Measurements from ENCODE around the gene MRNIP.
"Not testable (repeated sequence)": the region's sequence is repeated elsewhere in the genome, so short reads cannot be mapped to it uniquely, and the experiment has no call there.

MRNIP gene

DNA sequence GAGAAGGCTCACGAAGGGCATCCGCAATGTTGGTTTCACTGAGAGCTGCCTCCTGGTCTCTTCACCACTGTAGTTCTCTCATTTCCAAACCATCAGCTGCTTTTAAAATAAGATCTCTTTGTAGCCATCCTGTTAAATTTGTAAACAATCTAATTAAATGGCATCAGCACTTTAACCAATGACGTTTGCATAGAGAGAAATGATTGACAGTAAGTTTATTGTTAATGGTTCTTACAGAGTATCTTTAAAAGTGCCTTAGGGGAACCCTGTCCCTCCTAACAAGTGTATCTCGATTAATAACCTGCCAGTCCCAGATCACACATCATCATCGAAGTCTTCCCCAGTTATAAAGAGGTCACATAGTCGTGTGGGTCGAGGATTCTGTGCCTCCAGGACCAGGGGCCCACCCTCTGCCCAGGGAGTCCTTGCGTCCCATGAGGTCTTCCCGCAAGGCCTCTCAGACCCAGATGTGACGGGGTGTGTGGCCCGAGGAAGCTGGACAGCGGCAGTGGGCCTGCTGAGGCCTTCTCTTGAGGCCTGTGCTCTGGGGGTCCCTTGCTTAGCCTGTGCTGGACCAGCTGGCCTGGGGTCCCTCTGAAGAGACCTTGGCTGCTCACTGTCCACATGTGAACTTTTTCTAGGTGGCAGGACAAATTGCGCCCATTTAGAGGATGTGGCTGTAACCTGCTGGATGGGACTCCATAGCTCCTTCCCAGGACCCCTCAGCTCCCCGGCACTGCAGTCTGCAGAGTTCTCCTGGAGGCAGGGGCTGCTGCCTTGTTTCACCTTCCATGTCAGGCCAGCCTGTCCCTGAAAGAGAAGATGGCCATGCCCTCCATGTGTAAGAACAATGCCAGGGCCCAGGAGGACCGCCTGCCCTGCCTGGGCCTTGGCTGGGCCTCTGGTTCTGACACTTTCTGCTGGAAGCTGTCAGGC lies 21.3 kb downstream of the MRNIP start:
- DNase-seq: no peak

DNA sequence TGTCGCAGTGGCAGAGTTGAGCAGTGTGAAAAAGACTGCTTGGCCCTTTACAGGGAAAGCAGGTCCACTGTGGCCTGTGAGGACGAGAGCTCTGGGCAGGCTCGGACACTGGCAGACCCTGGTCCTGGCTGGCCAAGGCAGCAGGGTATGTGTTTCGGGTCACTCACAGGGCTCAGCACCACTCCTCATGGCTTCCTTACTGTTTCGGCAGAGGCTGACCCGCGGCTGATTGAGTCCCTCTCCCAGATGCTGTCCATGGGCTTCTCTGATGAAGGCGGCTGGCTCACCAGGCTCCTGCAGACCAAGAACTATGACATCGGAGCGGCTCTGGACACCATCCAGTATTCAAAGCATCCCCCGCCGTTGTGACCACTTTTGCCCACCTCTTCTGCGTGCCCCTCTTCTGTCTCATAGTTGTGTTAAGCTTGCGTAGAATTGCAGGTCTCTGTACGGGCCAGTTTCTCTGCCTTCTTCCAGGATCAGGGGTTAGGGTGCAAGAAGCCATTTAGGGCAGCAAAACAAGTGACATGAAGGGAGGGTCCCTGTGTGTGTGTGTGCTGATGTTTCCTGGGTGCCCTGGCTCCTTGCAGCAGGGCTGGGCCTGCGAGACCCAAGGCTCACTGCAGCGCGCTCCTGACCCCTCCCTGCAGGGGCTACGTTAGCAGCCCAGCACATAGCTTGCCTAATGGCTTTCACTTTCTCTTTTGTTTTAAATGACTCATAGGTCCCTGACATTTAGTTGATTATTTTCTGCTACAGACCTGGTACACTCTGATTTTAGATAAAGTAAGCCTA lies 22.2 kb downstream of the MRNIP start:
- DNase-seq: no peak

DNA sequence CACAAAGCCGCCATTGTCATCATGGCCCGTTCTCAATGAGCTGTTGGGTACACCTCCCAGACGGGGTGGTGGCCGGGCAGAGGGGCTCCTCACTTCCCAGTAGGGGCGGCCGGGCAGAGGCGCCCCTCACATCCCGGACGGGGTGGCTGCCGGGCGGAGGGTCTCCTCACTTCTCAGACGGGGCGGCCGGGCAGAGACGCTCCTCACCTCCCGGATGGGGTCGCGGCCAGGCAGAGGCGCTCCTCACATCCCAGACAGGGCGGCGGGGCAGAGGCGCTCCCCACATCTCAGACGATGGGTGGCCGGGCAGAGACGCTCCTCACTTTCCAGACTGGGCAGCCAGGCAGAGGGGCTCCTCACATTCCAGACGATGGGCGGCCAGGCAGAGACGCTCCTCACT lies 23.7 kb downstream of the MRNIP start:
- DNase-seq: not testable (repeated sequence)

DNA sequence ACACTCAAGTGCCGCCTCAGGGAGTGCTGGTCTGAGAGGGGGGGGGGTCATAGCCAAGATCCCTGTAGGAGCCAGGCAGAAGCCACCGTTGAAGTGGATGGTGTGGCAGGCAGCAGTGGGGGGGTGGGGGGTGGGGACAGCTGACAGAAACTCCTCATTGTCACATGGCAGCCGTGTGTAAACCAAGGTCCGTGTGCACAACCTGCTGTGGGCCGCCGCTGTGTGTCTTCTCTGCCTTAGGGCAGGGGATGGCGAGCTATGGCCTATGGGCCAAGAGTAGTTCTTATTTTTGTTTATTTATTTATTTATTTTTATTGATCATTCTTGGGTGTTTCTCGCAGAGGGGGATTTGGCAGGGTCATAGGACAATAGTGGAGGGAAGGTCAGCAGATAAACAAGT lies 24.5 kb downstream of the MRNIP start:
- no peak for DNase-seq

DNA sequence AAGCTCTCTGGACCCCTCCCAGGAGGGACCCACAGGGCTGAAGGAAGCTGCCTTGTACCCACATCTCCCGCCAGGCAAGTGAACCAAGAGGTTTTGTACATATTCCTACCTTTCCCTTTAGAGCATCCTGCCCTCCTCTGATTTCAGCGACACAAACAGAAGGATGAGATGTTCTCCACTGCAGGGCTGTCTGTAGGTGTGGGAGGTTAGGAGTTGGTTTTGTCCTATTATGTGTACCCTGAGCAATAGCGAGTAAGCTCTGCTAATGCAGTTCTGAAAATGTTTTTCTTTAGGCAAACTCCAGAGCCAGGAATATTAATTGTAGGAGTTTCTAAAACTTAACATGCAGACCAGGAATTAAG lies 24.9 kb downstream of the MRNIP start:
- DNase-seq: no peak

DNA sequence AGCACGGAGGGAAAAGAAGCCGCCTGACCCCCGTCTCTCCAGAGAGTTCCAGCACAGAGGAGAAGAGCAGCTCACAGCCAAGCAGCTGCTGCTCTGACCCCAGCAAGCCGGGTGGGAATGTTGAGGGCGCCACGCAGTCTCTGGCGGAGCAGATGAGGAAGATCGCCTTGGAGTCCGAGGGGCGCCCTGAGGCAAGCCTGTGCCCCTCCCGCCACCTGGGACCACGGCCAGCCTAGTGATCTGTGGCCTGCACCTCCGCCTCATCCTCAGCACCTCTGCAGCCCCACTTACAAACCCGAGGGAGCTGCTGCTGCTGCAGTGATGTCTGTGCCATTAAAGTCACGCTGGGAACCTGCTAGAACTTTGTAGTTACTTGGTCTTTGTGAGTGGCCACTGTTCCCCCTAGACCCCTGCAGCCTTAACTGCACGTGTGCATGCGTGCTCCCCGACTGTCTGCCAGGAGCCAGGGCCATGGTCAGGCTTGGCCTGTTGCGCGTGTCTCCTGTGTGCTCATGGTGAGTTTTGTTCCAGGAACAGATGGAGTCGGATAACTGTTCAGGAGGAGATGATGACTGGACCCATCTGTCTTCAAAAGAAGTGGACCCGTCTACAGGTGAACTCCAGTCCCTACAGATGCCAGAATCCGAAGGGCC lies 25.4 kb downstream of the MRNIP start:
- DNase-seq: no peak

DNA sequence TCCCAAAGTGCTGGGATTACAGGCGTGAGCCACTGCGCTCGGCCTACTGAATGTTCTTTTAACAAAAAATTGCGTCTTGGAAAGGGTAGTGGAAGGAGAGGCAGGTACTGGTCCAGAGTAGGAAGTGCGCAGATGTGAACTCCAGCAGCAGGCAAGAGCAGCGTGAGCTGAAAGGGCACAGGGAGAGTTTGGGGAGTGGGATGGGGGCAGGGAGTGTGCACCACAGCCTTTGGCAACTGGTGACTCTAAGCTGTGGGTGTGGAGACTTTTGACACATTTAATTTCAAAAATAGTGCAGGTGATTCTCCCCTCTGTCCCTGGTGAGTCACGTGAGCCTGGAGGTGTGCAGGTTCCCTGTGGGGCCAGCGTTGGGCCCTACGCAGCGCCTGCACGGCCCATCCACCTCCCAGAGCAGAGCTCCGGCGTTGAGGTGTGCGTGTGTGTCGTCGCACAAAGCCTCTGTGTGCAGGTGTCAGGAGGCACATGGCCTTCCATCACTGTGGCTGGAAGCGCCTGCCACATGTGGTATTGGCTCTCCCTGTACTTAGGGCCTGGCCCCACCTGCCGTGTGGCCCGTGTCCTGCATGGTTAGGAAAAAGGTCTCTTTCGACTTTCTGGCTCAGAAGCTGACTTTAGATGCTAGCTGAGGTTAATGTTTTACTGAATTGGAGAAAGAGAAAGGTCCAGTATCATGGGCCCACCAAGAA lies 26.4 kb downstream of the MRNIP start:
- DNase-seq: no peak

DNA sequence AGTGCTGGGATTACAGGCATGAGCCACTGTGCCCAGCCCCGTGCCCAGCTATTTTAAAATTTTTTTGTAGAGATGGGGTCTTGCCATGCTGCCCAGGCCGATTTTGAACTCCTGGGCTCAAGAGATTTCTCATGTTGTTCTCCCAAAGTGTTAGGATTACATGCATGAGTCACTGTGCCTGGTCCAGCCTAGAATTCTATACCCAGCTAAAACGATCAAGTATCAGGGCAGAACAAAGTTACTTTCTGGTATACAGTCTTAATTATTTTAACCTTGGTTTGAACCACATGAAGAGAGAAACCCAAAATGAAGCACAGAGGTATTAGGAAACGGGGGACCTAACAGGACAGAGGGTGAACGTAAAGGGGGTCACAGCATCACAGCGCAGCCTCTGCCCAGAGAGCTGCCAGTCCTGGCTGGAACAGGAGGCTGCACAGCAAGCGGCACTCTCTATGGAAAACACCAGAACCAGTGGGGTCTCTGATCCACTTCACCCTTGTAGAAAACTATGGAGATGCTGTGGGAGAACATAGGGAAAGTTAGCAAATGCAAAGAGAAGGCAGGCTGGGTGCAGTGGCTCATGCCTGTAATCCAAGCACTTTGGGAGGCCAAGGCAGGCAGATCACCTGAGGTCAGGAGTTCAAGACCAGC lies 27.7 kb downstream of the MRNIP start:
- no peak for DNase-seq

DNA sequence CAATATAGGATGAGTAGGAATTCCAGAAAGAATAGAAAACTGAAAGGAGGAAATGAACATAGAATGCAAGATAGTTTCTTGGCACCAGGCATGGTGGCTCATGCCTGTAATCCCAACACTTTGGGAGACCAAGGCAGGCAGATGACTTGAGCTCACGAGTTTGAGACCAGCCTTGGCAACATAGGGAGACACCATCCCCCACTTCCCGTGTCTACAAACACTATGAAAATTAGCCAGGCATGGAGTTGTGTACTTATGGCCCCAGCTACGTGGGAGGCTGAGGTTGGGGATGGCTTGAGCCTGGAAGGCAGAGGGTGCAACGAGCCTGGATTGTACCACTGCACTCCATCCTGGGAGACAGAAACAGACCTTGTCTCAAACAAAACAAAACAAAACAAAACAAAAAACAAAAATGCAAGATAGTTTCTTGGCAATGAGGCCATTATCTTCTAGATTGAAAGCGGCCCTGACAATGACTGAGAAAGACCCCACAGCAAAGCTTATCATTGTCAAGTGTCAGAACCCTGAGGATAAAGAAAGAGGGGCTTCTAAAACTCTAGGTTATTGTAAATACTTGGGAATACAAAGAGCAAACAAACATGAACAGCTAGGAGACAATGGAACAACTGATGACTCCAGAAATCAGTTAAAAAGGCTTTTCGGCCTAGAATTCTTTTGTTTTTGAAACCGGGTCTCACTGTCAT lies 28.7 kb downstream of the MRNIP start:
- no peak for DNase-seq

DNA sequence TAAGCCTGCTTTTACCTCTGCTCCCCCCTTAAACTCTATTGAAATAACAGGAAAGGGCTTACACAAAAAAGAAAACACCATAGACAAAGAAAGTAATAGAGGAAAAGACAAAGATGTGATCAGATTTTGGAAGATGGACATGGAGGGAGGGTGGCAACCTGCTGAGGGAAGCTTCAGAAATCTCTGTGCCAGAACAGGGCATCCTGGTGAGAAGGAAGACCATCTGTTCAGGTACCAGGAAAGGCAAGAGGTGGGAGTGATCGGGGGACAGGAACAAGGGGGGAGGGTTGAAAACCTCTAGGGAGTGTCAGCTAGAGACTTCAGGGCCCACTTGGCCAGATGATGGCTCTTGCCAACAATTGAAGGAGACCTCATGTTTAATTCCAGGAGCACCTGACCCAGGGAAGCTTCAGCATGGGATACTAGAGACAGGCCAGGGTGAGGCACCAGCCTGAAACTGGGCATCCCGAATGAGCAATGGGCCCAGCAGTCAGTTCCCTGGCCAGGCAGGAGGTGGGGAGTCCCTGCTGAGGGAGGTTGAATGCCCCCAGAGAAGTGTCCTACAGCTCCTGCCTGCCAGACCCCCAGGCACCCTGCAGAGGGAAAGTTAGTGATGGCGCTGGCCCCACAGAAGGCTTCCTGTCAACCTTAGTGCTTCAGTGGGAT lies 29.7 kb downstream of the MRNIP start:
- DNase-seq: no peak

DNA sequence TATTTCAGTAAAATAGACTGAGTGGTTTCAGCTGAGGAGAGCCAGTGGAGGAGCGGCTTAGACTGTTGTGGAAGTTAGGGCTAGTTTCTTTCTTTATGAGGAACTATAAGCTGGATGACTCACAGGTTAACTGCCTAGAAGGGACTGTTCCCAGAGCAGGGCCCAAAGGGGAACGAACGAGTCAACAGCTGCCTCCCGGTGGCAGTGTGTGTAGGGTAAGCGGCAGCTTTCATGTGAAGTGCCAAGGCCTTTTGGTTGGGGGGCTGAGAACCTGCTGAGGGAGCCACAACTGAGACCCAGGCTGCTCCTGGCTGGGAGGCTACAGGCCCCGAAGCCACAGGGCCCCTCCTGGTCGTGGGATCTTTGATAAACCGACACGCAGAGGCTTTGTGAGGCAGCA lies 30.9 kb downstream of the MRNIP start:
- DNase-seq: no peak

DNA sequence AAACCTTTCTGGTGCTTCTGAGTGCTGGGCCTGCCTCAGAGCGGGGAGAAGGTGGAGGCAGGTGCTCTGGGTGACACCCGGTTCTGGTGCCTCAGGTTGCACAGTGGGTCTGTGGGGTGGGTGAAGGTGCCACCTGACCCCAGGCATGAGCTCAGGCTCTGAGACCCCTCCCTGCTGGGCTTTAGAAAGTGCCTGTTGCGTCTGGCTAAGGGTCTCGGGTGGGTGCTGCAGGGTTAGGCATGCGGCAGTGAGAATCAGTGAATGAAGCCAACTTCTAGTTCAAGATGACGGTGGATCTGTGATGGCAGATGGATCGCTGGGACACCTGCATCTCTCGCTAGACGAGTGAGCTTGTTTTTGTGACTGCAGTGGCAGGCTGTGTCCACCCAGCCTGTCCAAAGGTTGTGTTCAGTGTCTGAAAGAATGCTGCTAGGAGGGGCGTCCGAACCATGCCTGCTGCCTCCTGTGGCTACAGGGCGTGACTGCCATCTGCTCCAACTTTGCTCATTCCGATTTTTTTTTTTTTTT lies 32.9 kb downstream of the MRNIP start:
- DNase-seq: no peak

DNA sequence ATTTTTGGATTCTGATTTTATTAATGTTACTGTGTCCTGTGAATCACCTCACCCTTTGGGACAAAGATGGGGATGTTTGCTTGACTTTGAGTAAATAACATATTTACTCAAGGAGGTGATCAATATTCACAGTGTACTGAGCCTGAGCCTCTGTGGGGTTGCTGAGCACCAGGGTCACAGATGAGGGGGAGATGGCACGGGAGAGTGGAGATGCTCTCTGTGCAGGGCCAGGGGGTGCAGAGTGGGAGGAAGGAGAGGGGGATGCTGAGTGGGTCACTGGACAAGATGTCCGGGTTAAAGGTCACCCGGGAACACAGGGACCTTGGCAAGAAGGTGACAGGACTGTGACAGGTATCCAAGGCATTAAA lies 33.9 kb downstream of the MRNIP start:
- no peak for DNase-seq

DNA sequence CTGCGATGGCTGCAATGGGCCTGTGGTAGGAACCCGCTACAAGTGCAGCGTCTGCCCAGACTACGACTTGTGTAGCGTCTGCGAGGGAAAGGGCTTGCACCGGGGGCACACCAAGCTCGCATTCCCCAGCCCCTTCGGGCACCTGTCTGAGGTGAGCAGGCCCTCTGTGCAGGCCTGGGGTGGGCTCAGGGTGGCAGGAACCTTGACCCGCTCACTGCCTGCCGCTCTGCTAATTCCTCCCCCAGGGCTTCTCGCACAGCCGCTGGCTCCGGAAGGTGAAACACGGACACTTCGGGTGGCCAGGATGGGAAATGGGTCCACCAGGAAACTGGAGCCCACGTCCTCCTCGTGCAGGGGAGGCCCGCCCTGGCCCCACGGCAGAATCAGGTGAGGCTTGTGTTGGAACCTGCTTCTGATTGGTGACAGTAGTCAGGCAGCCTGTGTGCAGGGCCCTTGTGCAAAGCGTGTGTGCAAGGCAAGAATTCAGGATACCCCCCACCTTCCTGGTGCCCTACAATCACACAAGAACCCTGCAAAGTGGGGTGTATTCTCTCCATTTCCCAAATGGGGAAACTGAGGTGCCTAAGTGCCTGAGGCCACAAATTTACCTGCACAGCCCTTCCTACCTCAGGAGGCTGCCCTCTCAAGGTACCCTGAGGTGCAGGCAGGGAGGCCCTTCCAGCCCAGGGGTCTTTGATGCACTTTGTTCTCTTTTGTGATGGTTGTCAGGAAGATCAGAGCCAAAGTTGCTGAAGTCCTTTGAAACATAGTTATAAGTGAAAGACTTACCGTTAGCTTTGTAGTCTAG lies 34.5 kb downstream of the MRNIP start:
- DNase-seq: no peak

DNA sequence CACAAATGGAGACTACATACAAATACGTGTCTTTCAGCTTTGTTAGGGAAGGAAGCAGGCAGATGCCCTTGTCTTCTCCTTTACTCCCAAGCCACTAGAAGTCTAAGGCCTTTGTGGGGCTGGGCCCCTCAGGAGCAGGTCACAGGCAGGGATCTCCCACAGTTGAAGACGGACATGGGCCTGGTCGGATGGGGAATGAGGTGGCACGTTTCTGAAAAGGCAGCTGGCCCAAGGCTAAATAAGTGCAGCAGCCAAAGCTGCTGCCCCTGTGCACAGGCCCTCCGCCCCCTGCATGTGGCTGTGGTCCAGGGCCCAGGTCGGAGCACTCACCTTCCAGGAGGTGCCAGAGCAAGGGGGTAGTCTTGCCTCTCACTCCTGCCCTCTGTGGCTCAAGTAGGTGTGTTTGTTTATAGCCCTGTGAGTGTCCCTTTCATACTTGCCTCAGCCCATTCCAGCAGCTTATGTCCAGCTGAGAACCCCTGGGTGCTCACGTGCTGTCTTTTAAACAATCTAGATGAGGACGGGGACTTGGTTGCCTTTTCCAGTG lies 36.1 kb downstream of the MRNIP start:
- no peak for DNase-seq

DNA sequence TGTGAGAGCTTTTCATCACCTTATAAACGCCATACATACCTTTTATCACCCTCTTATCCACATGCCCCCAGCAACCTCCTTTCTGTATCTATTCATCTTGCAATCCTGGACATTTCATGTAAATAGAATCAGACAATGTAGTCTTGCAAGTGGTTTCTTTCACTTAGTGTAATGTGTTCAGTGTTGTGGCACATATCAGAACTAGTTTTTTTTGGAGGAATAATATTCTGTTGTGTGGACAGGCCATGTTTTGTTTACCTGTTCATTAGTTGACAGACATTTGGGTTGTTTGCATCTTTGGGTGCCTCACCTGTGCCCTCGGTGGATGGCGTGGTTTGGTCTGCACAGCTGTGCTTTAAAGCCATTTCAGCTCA lies 36.6 kb downstream of the MRNIP start:
- no peak for DNase-seq

DNA sequence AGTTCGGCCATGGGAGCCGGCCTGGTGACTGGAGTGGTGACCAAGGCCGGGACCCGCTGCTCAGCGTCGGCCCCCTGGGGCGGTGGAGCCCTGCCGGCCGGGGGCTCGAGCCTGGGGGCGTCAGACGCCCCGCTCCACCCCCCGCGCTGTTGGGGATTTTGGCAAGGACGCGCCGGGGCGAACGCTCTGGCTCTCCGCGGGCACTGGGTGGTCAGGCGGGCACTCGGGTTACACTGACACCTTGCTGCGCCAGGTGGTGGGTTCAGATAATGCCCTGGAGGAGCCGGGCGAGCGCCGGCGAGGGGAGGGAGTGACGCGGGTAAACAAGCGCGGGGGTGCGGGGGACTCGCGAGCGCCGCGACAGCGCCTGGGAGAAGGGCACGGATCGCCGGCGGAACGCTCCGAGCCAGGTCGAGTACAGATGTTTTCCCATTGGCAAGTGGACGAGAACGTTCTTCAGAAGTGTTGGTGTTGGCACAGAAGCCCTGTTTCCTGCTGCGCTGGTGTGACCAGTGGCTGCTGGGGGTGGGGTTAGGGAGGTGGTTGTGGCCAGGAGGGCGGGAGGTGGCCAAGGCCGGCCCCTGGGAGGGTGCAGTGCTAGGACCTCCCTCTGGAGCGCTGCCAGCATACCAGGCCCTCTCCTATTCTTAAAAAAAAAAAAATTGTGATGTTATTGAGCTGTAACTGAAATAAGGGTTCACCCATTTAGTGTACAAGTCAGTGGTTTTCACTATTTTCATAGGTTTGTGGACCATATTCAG lies 37.1 kb downstream of the MRNIP start:
- peak; percentile 69 for DNase-seq

DNA sequence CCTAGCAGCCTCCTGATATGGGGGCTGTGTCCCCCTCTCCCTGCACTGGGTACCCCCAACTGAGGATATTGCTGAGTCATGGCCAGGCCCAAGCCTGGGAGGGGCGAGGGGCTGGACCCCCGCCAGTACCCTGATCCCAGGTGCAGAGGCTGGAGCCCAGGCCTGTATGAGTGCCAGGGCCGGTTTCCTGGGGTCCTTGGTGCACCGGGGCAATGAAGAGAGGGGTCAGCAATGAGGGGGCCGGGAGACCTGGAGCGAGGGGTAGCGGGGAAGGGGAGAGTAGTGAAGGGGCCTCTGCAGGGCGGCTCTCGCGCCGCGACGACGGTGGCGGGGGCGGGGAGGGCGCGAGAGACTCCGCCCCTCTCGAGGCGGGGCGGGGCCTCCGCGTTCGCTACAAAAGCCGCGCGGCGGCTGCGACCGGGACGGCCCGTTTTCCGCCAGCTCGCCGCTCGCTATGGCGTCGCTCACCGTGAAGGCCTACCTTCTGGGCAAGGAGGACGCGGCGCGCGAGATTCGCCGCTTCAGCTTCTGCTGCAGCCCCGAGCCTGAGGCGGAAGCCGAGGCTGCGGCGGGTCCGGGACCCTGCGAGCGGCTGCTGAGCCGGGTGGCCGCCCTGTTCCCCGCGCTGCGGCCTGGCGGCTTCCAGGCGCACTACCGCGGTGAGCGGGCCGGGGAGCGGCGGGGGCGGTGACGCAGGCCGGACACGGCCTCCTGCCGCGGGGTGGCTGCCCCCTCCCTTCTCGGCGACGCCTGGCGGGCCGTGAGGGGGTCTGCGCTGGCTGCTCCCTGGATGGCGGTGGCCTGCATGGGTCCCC lies 37.9 kb downstream of the MRNIP start, which contains the start of gene SQSTM1:
Gene SQSTM1, plus strand, starts transcription at position 423 of the 815 bp plus-strand sequence. Its CDS starts 32 bp downstream, at position 455.
- DNase-seq: peak; percentile 21
